Endothelial cell of umbilical vein (primary cell): ENCODE results near the gene LSM14B.

Experiments
- CTCF ChIP-seq, 2 donors: IDR thresholded peaks; 1 replicate in 1 of 2; 2 replicates in 1 of 2; pipeline ENCODE4 v1.5.1; 2011; ENCODE audit warnings: low read length in 2 of 2, mild to moderate bottlenecking in 2 of 2, moderate library complexity in 2 of 2, control low read depth in 1 of 2, inconsistent platforms in 1 of 2, low read depth in 1 of 2; ENCODE audit not compliant: insufficient read depth in 1 of 2; ENCODE audit errors: extremely low read depth in 1 of 2
- GATA2 ChIP-seq: IDR thresholded peaks from 2 replicates; pipeline ENCODE4 v1.7.0; 2011; ENCODE audit warnings: low read depth, mild to moderate bottlenecking, moderate library complexity, mixed read lengths, low read length; ENCODE audit not compliant: insufficient read length, insufficient read depth
- POLR2A ChIP-seq: IDR thresholded peaks from 2 replicates; pipeline ENCODE4 v1.6.1; 2012; ENCODE audit warnings: low read depth, mild to moderate bottlenecking, control low read depth, low read length

- TF ChIP-seq CTCF (IDR thresholded peaks at IDR 0.05; ENCODE audit: extremely low read depth in 1 of 2, insufficient read depth in 1 of 2, low read depth in 1 of 2, low read length in 2 of 2) = no peak
- TF ChIP-seq POLR2A = no peak
- TF ChIP-seq GATA2 = no peak
Measured at GRCh38 chr20:62105592-62105991, 16.7 kb upstream of the LSM14B start.
